ENCODE results near the gene ELP4. TPM values are rescaled to one million over a fixed set of nuclear protein-coding genes. Genes with fewer than 3 reads are reported as not detected.

ELP4 gene
- total and polyA plus RNA-seq, 2 experiments from 2014 or later: 16.6 to 28.7 TPM

DNA sequence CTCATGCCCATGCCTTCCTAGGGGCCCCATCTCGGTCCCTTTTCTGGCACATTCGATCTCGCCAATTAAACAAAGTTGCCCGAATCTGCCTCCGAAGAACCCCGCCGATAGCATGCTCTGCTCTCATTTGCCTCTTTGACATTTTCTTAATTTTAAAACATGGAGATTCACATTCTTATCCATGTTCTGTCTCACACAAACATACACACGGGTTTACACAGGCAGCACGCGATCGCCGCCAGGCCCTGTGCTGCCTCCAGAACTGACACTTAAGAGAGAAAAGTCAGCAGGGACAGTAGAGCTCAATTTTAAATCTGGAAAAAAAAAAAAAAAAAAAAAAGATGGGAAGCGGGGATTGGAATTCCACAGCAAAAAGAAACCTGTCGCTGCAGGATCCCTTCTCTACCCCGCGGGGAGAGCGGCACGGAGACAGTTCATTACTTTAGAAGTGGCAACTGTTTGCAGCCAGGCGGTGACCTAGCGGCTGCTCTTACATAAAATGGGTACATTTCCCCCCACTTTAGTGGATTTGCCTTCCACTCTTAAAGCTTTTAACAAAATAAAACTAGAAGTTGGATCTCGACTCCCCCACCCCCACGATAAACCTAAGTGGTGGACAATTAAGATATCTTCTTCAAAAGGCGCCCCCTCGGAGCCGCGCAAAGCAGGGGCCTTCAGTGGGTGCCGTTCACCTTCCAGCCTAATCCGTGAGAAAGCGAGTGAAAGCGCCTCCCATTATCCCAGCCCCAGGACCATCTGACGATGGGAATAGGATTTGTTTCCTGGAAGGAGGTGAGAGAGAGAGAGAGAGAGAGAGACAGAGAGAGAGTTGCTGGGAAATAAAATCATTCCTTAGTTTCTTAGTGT is 287.9 kb downstream of the ELP4 start:
- no peaks in the 10 kb centered on the region for H3K4me1 ChIP-seq (ENCODE audit: low read depth)
- no peak overlapping the region for H3K27ac ChIP-seq
- no peaks in the 10 kb centered on the region for H3K9me3 ChIP-seq (ENCODE audit: low read depth)
- no peak overlapping the region for H3K4me3 ChIP-seq
- TF ChIP-seq, protein P1, sequence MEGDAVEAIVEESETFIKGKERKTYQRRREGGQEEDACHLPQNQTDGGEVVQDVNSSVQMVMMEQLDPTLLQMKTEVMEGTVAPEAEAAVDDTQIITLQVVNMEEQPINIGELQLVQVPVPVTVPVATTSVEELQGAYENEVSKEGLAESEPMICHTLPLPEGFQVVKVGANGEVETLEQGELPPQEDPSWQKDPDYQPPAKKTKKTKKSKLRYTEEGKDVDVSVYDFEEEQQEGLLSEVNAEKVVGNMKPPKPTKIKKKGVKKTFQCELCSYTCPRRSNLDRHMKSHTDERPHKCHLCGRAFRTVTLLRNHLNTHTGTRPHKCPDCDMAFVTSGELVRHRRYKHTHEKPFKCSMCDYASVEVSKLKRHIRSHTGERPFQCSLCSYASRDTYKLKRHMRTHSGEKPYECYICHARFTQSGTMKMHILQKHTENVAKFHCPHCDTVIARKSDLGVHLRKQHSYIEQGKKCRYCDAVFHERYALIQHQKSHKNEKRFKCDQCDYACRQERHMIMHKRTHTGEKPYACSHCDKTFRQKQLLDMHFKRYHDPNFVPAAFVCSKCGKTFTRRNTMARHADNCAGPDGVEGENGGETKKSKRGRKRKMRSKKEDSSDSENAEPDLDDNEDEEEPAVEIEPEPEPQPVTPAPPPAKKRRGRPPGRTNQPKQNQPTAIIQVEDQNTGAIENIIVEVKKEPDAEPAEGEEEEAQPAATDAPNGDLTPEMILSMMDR (IDR thresholded peaks at IDR 0.05; ENCODE audit: low read depth, low read length): no peak
- DNase-seq (ENCODE audit: low read depth in 1 of 2, low spot score in 1 of 2): no peak
- peaks cover 100% of the 10 kb centered on the region for H3K27me3 ChIP-seq
- no peaks in the 10 kb centered on the region for H3K36me3 ChIP-seq

DNA sequence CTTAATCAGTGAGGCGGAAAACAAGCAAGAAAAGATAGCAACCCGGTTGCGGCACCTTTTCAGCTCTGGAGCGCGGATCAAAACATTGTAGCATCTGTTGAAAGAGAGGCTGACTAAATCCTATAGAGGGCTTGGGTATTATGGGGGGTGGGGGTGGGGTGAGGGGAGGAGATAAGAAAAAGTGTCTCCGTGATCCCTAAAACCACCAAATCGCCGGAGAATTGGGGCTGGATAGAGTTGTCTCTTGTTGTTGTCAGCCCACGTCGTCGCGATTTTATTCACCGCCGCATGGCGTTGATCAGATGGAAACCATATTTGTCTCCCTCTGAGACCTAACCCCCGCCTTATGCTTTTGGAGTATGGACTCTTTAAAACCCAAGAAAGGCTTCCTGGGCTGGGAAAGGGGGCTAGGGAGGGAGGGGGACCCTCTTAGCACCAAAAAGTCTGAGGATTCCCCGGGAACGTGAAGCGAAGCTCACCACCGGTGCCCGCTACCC is 288.5 kb downstream of the ELP4 start:
- Histone ChIP-seq H3K36me3 (no peaks in the 10 kb centered on the region), H3K4me3 (no peak overlapping the region), H3K9me3 (ENCODE audit: low read depth) (no peaks in the 10 kb centered on the region), H3K27ac (no peak overlapping the region), H3K27me3 (peaks cover 100% of the 10 kb centered on the region), H3K4me1 (ENCODE audit: low read depth) (no peaks in the 10 kb centered on the region)
- TF ChIP-seq, protein P1 (IDR thresholded peaks at IDR 0.05; ENCODE audit: low read depth, low read length): no peak
- DNase-seq (ENCODE audit: low read depth in 1 of 2, low spot score in 1 of 2): no peak

DNA sequence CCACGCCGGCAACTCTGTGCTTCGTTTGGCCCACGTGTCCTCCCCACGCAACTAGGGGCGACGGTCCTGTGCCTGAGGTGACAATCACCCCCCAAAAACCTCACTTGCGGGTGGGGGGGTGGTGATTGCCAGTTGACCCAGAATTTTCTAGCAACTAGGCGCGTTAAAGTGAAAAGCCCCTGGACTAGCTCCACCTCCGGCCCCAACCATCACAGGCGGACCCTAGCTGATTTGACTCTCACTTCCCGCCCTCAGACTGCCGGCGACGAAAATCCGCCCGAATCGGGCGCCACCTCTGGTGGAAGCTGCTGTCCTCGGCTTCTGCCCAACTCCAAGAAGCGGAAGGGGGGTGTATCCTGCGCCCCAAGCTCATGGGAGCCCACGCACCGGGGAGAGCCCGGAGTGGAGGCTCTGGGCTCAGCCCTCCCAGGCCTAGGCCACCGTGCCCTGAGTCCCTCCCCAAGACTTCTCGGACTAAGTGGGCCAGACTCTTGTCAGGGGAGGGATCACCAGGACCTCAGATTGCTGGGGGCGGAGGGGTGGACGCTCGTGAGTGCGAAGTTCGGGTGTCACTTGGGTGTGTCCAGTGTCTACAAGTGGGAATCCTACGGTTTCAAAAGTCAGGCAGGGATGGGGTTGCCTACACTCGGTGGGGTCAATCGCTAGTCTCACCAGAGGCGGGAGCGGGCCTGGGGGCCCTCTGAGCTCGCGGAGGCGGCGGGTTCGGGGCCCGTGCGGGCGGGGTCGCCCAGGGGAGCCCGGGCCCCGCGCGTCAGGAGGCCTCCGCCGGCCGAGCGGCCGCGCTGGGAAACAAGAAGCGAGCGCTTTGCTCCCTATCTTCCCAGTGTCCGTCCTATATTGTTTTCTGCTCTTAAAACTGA is 289.2 kb downstream of the ELP4 start:
- Histone ChIP-seq H3K27ac (no peak overlapping the region), H3K4me1 (ENCODE audit: low read depth) (no peaks in the 10 kb centered on the region)
- DNase-seq (ENCODE audit: low read depth in 1 of 2, low spot score in 1 of 2): no peak

DNA sequence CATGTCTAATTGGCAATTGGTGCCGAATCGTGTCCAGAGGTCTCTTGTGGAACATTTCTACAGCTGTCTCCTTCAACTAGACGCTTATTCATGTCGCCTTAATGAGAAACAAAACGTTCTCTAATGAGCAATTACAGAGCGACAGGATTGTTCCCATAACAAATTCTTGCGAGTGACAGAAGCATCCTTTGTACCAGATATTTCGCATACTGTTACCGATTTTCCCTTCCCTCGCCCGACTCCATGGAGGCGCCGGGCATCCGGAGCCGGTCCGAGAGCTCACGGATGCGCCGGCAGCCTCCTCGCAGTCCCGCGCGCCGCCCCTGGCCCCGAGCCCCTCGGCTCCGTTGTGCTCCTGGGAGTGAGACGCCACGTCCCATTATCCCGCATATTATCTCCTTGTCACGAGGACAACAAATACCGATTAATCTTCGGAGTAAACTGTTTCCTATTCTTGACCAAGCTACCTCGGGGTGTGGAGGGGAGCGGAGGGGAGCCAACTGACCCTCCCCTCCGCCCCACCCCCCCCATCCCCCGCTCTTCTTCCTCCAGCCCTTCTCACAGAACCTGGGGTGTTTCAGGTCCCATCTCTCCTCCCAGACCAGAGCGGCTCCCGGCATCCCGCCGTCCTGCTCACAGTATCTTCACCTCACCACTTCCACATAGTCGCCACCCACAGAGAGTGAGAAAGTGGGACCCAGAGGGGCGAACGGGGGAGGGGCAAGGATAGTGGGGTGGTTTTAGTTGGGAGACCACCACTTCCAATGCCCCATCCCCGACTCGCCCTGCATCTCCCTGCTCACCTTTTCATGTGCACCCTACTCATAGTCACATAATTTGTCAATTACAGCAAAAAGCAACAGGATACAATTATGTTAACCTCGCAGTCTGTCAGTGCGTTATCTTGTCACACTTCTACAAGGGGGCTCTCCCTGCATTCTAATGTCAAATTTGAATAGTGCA is 290.1 kb downstream of the ELP4 start:
- Histone ChIP-seq H3K4me1 (ENCODE audit: low read depth) (no peaks in the 10 kb centered on the region), H3K27me3 (peaks cover 100% of the 10 kb centered on the region), H3K4me3 (no peak overlapping the region), H3K36me3 (no peaks in the 10 kb centered on the region), H3K27ac (no peak overlapping the region), H3K9me3 (ENCODE audit: low read depth) (no peaks in the 10 kb centered on the region)
- TF ChIP-seq, protein P1 (IDR thresholded peaks at IDR 0.05; ENCODE audit: low read depth, low read length): no peak
- no peak for DNase-seq (ENCODE audit: low read depth in 1 of 2, low spot score in 1 of 2)

More for the DNA sequence above, 289.2 kb downstream of the ELP4 start:
- TF ChIP-seq, protein P1 (IDR thresholded peaks at IDR 0.05; ENCODE audit: low read depth, low read length): peak; percentile 41
- Histone ChIP-seq H3K4me3 (no peak overlapping the region), H3K9me3 (ENCODE audit: low read depth) (no peaks in the 10 kb centered on the region), H3K27me3 (peaks cover 100% of the 10 kb centered on the region), H3K36me3 (no peaks in the 10 kb centered on the region)

Measured in cardiac muscle cell (in vitro differentiated cells and primary cell).